Fibroblast of skin of left biceps (primary cell): ENCODE measurements around the gene GIT1.

Source experiments
- DNase-seq, 2 experiments: peaks; one replicate each; pipeline ENCODE4 v3.0.0-alpha.2; 2013; ENCODE audit warnings: low read depth in 2 of 2

Gene GIT1

DNA sequence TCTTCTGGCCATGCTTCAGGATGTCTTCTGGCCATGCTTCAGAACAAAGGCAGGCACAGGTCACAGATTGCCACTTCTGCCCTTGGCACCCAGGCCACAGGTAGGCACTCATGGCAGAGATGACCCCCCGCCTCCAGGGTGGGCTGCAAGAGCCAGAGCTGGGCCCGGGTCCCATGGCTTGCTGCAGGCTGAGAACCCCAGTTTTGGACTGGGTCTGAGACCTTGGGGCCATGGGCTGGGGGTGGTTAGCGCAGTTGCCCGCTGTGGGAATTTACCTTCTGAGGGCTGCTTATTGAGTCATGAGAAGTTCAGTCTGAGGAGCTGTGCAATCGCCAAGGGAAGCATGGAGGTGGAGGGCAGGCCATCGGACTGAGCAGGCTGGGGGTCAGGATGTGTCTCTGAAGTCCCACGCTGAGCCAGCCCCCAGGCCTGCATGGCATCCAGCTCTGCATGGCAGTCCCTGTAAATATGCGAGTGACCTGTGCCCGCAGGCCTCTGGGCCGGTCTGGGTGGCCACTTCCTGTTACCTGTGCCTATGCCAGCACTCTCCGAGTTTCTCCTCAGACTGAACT, 5.2 kb upstream of the GIT1 start:
- DNase-seq, result no peak

DNA sequence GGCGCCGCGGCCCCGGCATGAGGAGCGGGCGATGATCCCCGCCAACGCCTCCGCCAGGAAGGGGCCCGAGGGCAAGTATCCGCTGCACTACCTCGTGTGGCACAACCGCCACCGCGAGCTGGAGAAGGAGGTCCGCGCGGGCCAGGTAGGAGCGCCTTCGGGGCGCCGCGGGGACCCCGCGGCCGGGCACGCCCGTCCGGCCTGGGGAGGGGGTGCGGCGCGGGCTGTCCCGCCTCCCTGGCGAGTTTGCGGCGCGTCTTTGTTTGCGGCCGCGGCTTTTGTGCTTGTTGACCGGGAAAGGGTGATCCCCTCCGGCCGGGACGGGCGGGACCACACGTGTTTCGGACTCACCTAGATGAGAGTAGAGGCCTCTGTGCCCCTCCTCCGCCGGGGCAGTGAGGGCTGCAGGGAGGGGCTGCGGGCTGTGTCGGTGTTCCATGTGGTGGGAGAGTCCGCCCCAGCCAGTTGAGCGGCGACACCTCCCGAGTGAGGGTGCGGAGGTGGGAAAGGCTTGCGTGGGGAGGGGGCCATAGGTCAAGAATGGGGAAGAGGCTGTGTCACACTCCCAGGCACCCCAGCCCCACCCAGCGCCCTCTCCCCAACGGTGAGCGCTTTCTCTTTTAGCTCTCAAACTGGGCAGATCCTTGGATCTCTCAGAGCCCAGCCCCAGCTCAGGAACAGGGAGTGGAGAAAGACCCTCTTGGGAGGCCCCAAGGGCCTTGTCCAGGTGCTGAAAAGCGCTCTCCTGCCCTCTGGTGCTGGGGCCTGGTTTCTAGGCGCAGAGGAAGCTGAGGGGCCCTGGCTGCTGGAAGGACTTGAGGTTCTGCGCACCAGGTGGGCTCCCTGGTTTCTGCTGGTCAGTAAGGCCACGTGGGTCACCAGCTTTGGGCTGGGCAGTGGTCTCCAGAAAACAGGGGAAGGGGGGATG, 4.4 kb upstream of the GIT1 start:
- no peak for DNase-seq

DNA sequence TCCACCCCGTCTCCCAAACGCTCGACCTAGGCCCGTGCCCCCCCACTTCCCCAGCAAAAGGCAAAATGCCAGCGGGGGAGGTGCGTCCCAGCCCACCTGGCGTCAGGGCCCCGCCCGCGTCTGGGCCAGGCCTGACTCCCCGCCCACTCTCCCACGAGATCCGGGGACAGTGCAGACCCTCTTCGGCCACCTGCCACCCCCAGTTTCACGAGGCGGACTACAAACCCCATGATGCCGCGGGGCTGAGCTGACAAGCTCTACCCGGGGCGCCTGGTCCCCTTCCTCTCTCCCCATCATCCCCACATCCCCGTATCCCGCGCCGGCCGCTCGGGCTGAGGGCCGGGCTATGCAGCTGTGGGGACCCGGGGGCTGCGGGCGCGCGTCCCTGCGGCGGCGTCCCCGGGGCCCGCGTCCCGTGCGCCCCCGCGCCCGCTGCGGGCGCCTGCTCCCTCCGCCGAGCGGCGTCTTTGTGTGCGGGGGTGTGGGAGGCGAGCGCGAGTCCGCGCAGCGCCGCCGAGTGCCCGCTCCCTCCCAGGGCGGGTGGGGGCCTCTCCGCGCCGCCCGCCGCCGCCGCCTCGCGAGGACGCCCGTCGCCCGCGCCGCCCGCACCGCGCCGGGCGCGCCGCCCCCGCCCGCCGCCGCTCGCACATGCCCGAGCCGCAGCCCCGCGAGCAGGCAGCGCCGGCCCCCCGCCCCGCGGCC, 3.6 kb upstream of the GIT1 start, which contains the start of gene ANKRD13B:
ANKRD13B (plus strand) TSS at position 283 of the 702 bp plus-strand sequence. CDS start 490 bp downstream, outside the sequence.
- DNase-seq, result no peak

DNA sequence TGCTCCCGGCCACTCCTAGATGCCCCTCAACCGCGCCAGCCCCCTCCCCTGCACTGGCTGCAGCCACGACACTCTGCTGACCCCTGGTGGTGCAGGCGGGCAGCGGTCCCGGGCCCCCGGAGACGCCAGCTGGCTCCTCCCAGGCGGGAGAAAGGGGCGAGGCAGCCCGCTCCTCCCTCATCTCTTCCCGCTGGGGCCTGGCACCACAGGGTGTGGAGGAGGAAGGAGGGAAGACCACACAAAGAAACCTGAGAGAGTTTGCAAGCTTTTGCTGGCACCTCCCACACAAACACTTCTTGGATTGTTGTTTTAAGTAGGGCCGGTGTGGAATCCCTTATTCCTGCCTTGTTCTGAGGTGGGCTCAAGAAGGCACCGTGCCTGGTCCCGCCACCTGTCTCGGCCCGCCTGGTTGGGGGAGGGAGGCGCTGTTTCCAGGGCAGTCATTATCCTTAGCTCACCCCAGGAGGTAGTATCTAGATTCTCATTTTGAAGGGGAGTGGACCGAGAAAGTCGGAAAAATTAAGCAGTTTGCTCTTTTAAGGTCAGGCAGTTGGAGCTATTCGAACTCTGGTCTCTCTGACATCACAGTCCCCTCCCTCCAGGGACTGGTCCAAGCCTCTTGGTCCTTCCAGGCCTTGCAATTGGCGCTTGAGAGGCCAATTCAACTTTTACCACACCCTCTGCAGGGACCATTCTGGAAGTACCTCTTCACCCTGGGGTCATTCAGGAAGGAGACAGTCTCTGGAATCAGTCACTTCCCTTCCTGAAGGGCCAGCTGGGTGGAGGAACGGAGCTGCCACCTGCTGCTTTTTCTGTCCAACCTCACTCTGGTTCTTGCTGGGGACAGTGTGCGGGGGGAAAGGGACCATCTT, 2.5 kb upstream of the GIT1 start:
- DNase-seq, result no peak

DNA sequence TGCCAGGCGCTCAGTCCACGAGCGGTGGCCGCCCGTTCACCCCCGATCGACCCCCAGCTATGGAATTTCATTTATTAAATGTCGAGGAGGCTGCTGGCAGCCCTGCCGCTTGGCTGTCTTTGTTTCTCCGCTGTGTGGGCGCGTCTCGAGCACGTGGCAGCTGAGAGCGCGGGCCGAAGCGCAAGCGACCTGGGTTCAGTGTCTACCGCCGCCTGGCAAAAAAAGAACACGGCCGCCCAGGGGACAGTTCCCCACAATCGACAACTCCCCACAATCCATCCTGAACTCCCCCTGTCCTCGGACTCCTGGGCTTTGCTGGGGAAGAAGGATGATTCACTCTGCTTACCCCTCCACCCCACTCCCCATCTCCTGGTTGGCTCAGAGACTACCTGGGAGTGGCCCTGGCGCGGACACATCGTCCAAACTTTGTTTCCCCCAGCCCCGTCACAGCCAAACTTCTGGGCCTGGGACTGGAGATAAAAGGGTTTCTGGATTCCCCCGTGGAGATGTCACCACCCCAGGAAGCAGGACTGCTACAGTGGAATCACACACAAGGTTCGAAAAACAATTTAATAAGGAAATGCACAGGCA, 1.8 kb upstream of the GIT1 start:
- no peak for DNase-seq

DNA sequence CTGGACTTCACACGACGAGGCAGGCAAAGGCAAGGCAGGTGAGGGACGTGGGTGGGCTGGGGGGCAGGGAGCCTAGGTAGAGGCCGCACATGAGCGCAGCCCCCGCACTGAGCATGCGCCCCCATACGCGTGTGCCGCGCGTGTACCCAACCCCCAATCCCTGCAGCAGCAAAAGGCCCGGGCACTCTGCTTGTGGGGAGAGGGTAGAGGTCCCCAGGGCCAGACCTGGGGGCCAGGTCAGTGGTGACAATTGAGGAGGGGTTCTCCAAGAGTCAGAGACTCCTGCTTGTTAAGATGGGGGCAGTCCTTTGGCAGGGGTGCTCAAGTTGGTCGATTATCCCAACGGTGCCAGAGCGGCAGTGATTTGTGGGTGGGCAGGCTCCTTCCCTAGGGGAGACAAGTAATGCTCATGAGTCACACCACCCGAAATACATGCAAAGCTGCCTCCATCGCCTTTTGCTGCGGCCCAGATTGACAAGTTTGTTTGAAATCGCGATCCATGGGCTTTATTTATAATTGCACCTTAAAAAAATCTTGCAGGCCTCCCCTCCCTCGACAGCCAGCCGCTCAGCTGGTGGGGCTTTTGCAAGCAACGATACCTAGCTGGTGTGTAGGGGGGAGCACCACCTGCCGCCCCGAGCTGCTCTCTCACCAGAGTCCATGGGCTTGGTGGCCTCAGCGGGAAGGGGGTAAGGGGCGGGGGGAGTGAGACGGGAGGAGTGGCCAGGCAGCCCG, 1.1 kb upstream of the GIT1 start:
- no peak for DNase-seq

DNA sequence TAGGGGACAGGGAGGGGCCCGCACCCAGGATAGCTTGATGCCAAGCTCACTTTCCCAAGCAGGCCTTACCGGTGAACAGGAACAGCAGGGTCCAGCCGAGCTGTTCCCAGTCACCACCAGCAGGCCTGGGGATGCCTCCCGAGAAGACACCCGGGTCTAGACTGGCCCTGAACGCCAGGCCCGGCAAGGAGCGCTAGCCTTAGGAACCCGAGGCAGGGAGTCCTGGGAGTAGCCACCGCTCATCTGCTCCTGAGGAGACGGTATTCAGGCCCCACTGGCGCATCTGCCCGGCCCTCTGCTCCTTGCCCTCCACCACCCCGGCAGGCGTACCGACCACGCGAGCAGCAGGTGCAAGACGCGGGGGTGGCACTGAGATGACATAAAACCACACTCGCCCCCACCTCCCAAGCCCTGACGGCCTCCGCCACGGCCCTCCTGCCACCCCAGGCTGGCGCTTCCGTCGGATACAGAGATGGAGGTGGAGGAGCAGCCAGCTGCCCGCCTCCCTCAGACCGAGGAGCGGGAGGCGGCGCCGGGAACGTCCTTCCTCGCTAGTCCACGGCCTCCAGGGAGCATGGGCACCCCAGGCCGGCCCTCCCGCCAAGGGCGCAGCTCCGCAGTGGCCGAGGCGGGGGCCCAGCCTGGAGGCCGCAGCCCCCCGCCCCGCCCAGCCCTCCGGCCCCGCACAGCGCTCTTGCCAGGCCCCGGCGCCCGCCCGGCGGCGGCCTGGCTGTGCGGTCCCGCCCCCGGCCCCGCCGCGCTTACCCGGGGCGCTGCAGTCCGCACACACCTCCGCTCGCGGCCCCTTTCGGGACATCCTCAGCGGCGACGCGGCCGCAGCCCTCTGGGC, 661 bp downstream of the GIT1 start:
- DNase-seq, result no peak

DNA sequence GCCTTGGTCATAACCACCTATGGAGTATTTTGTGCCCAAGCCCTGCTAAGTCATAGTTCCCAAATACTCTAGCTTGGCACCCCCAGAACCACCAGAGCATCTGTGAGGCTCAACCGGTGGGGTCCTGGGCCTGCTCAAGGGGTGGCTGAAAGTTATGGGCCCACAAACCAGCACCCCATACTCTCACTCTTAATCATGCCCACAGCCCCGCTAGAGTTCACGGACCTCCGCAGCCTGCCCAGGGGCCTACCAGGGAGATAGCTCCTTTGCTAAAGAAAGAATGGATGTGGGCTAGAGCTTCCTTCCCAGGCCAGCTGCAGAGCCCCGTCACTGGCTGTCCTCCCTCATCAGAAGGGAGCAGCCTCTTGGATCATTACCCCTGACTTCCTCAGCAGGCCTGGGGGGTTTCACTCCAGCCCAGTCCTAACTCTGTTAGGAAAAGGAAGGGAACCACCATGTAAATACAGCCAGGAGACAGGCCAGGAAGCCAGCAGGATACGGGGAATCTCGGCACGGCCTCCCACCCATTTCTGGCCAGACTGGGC, 1.4 kb downstream of the GIT1 start:
- no peak for DNase-seq

DNA sequence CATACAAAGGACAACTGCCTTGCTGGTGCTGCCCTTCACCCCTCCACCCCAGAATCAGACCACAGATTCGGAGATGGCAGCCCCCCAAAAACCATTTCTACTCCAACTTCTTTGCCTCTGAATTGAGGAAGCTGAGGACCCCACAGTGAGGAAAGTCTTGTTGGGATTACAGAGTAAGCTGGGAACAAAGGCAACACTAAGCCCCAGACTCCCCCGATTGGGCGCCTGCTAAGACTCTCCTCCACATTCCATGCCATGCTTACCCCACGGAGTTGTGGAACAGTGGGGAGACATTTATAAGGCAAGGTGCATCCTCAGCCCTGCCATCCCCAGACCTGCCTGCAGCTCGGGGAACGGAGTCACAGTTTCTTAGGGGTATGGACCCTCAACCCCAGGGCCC, 1.9 kb downstream of the GIT1 start:
- DNase-seq, result no peak

DNA sequence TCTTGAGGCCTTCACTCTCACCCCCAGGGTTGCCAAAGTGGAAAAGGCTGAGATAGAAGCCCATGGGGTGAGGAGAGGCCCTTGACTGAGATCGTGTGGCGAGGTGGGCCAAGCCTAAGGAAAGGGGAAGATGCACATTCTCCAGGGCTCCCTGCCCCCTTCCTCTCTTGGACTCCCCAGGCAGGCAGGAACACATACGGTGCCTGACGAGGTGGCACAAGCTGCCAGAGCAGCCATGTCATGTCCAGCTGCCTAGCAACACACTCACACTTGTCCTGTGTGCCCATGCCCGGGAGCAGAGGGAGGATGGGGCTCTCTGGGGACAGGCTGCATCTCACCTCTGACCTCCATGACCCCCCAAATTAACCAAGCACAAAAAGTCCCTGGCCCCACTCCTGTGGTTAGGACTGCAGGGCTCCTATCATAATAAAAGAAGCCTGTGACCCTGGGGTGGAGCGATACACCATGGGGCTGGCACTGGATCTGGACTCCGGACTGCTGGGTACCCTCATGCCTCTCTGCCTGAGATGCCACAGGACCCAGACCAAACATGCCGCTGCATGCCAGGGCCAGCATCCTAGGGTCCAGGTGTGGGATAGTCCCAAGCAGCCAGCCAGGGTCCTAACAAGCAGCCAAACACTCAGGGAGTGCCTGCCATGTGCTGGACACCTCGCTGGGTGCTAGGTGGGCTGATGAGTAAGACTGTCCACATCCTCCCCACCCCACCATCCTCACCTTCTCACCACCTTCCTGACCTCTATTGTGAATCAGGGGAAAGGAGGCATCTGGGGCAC, 2.6 kb downstream of the GIT1 start:
- no peak for DNase-seq

DNA sequence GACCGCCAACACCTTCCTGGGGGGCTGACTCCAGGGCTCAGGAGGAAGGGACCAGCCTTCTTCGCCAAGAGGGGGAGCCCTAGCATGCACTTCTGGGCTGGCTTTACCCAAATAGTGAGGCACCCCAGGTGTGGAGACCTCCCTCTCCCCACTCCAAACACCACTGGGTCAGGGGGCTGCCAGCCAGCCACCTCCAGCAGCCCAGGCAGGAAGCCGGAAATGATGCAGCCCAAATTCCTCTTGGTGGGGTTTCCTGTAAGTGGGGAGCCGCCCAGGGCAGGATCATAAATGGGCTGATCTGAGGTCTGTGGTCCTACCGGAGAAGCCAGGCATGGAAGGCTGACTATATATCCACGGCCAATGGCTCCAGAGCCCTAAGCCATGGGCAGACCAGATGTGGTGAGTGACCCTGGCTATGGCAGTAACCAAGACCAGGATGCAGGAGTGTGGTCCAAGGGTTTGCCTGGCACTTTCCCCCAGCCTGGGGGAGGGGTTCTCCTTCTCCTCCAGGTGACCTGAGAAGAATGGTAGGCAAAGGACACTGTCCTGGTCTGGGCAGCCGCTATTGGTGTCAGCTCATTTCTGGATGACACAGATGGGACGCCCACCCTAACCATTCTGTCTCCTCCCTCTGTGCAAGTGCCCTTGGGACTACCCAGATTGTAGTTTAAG, 4.2 kb downstream of the GIT1 start:
- DNase-seq, result no peak

DNA sequence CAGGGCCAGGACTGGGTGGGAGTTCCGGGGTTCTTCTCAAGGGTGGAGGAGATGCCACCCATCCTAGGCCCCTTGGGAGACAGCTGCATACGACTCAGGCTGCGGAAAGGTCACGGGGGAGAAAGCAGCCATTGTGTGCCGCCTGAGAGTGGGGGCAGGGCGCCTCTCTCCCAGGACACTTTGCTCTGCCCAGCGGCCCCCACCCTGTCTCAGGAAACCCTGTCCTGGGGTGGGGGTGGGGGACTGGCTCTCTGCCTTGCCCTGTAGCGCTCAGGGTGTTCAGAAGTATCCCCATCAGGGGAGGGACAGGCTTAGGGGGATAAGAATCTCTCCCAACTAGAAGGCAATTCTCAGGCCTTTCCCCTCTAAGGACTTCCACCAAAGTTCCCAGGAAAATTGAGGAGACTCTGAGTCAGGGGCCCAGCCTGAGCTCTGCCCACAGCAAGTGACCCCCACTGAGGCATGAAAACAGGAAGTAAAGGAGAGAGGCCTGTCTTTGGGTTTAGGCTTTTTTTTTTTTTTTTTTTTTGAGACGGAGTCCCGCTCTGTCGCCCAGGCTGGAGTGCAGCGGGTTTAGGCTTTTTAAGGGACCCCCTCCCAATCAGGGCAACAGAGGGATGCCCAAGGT, 4.9 kb downstream of the GIT1 start:
- no peak for DNase-seq

DNA sequence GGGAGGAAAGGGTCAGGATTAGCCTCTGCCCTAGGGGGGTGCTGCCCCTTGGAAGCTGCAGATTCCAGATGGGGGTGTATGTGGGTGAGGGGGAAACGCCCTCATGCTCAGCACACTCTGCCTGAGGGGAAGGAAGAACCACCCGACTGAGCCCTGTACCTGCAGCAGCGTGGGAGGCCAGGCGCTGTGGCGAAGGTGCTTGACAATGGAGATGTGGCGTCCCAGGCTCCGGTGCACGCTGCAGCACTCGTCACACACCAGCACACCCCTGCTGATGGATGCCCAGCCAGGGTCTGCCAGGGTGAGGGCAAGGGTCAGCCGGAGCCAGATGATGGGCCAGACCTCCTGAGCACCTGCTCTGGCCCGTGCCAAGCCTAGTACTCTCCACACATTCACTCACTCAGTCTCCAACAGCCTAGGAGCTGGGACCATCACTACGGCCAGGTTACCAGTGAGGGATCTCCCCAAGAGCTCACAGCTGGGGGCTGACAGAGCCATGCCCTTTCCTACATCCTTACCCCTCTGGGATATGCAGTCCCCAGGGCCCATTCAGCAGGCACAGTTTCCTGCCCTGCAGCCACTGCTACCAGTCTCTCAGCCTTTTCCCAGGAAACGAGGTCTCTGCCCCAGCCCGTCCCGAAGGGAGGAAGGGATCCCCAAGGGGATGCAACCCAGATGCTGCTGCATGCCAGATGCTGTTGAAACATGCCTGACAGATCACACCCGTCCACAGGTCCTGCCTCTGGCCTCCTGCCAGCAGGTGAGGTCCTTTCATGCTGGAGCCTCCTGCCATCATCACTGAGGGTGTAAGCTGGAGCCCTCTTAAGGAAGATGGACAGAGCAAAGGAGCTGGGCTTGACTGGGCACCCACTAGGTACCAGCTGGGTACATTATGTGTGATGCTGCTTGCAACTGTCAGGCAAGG, 5.9 kb downstream of the GIT1 start:
- DNase-seq, result no peak

DNA sequence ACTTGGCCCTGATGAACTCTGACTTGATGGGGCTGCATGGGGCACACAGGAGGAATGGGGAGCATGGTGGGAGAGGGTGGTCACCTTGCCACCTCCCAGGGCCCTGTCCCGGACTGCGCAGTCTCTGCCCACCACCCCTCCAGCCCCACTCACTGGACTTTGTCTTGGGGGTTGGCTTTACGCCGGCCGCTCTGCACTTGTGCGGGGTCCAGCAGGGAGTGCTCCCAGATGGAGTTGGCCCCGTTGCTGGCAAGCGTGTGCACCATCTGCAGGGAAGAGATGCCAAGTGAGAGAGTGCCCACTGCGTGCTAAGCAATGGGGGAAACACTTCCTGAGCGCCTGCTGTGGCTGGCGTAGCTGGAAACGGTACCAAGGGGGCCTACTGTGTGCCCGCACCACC, 6.7 kb downstream of the GIT1 start:
- no peak for DNase-seq

DNA sequence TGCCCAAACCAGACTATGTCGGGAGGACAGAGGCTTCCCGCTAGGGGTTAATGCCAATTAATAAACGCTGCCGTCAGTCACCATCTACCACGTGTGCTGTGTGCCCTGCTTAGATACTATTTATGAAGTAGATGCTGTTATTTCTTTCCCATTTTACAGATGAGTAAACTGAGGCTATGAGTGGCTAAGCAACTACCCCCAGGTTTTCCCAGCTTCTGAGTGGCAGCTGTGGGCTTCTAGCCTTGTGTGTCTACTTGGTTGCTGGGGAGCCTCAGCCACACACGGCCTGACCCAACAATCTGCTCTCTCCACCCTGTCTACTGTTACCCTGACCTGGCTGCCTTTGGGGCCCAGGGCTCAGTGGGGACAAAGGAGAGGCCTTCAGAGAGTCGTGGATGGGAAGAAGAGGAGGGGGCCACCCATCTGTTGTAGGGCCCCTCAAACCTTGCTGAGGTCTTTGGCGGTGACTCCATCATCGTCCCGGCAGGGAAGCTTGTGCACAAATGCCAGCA, 7.1 kb downstream of the GIT1 start:
- no peak for DNase-seq

DNA sequence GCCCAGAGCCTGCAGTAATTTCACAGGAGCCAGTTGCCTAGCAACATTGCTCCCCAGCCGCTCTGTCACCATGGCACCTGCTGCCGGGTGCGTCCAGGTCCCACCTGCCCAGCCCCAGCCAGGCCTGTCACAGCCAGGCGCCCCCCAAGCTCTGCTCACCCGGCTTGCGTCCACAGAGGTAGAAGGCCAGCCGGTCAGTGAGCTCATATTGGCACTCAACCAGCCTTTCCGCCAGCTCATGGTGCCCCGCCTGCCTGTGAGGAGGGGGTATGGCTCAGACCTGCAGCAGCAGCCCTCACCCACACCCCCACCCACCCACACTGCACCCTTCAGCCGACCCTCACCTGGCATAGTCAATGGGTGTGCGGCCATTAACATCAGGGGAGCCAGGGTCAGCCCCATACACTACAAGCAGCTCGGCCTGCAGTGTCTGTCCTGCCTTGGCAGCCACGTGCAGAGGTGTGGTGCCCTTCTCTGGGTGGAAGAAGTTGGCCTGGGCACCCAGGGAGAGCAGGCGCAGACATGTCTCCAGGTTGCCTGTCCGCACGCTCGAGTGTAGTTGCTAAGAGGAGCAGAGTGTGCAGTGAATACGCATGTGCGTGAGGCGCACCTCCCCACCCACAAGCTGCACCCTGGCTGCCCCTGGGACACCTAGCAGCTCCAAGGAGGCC, 7.7 kb downstream of the GIT1 start:
- no peak for DNase-seq
